Gastrocnemius medialis (tissue), 4 donors: ENCODE measurements around the gene GNAI2. TPM values are rescaled to one million over a fixed set of nuclear protein-coding genes. Genes with fewer than 3 reads are reported as not detected.

Experiments used
- ATAC-seq, 2 donors: fragments of 150-250 bp; one replicate each; pipeline ENCODE4 v1.9.1; 2016
- DNase-seq, 2 donors: peaks; one replicate each; pipeline ENCODE4 v3.0.0-alpha.2; 2019
- H3K27ac ChIP-seq, 4 donors: fragments of 200-600 bp; sonication (generic); 1 replicate in 1 of 4; 2 replicates in 3 of 4; pipeline ENCODE4 v1.5.1; 2016 to 2018; ENCODE audit warnings: mild to moderate bottlenecking in 2 of 4, moderate library complexity in 1 of 4
- H3K27me3 ChIP-seq, 3 donors: fragments of 200-600 bp; sonication (generic) in 2 of 3; 1 replicate in 1 of 3; 2 replicates in 2 of 3; pipeline versions ENCODE4 v1.5.1 to v1.6.0; 2016 to 2019; ENCODE audit warnings: mild to moderate bottlenecking in 1 of 3, moderate library complexity in 1 of 3
- H3K36me3 ChIP-seq, 2 donors: fragments of 200-600 bp; sonication (generic) in 1 of 2; one replicate each; pipeline ENCODE4 v1.5.1; 2017 to 2018
- H3K4me1 ChIP-seq, 2 donors: fragments of 200-600 bp; sonication (generic) in 1 of 2; one replicate each; pipeline ENCODE4 v1.5.1; 2016 to 2017; ENCODE audit warnings: mild to moderate bottlenecking in 2 of 2
- H3K4me3 ChIP-seq, 4 donors: fragments of 200-600 bp; sonication (generic) in 3 of 4; 1 replicate in 1 of 4; 2 replicates in 3 of 4; pipeline ENCODE4 v1.5.1; 2016 to 2019; ENCODE audit warnings: mild to moderate bottlenecking in 2 of 4
- H3K9me3 ChIP-seq, 3 donors: fragments of 200-600 bp; sonication (generic) in 2 of 3; 1 replicate in 1 of 3; 2 replicates in 2 of 3; pipeline ENCODE4 v1.5.1; 2016 to 2019
- POLR2A ChIP-seq, 2 donors: fragments of 450-650 bp; IDR thresholded peaks; one replicate each; pipeline ENCODE4 v1.6.1; 2017; ENCODE audit warnings: antibody characterized with exemption in 2 of 2, mild to moderate bottlenecking in 2 of 2, moderate library complexity in 2 of 2
- in situ Hi-C, 4 donors: fragments of 200-750 bp; cut with MboI; loops; one replicate each; pipeline versions ENCODE4 v1.15.0 to v1.8.0; 2017; ENCODE audit warnings: low sequenced_read_pairs in 4 of 4
- intact Hi-C: fragments of 100-400 bp; cut with DNase I; formaldehyde crosslinking; loops from one replicate; pipeline ENCODE4 v1.15.1; 2023; ENCODE audit warnings: low total_unique reads
- total RNA-seq, 4 donors: library from RNA; depleted of rRNA; stranded (reverse); fragments of >200 nt; gene quantifications; one replicate each; pipeline versions ENCODE4 v1.1.0 to v1.2.3, GENCODE V29; 2016
- TF ChIP-seq, protein P1 (sequence below), 5 experiments: fragments of 450-650 bp in 3 of 5; fragments of 200-600 bp in 2 of 5; sonication (generic) in 2 of 5; IDR thresholded peaks in 4 of 5; conservative IDR thresholded peaks in 1 of 5; 1 replicate in 4 of 5; 2 replicates in 1 of 5; pipeline ENCODE4 v1.5.1; 2016 to 2019; ENCODE audit warnings: antibody characterized with exemption in 5 of 5, mild to moderate bottlenecking in 3 of 5, moderate library complexity in 3 of 5

Gene GNAI2
- total RNA-seq, 4 donors from 2014 or later, result 26.7 to 67.8 (median 39.8) TPM

DNA sequence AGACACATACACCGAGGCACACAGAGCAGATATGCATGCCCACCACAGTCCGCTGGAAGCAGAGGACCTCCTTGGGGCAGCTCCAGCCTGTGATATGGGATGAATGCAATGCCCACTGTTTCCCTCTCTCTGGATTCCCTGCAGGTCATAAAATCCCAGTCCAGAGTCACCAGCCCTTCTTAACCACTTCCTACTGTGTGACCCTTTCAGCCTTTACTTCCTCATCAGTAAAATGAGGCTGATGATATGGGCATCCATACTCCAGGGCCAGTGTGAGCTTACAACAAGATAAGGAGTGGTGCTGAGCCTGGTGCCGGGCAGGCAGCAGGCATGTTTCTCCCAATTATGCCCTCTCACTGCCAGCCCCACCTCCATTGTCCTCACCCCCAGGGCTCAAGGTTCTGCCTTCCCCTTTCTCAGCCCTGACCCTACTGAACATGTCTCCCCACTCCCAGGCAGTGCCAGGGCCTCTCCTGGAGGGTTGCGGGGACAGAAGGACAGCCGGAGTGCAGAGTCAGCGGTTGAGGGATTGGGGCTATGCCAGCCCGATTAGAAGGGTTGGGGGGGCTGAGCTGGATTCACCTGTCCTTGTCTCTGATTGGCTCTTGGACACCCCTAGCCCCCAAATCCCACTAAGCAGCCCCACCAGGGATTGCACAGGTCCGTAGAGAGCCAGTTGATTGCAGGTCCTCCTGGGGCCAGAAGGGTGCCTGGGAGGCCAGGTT, 44.9 kb upstream of the GNAI2 start, which contains the start of gene GNAT1:
Gene GNAT1 (plus strand): TSS at position 675 of the 725 bp plus-strand sequence. CDS start 116 bp downstream, outside the sequence.
- DNase-seq (no peak), ATAC-seq (no peak)
- Histone ChIP-seq H3K9me3 (no peaks in the 10 kb centered on the region), H3K27ac (no peak within 1 kb of the TSS), H3K4me3 (no peak within 1 kb of the TSS), H3K27me3 (peaks cover 15 to 18% (median 16%) of the 10 kb centered on the region in 3 donors), H3K36me3 (peaks cover 0 to 7% of the 10 kb centered on the region in 2 donors), H3K4me1 (peaks cover 12 to 22% of the 10 kb centered on the region in 2 donors)
- intact Hi-C loops, result no loop called here
- TF ChIP-seq POLR2A (IDR thresholded peaks at IDR 0.05), result no peak
- TF ChIP-seq, protein P1, sequence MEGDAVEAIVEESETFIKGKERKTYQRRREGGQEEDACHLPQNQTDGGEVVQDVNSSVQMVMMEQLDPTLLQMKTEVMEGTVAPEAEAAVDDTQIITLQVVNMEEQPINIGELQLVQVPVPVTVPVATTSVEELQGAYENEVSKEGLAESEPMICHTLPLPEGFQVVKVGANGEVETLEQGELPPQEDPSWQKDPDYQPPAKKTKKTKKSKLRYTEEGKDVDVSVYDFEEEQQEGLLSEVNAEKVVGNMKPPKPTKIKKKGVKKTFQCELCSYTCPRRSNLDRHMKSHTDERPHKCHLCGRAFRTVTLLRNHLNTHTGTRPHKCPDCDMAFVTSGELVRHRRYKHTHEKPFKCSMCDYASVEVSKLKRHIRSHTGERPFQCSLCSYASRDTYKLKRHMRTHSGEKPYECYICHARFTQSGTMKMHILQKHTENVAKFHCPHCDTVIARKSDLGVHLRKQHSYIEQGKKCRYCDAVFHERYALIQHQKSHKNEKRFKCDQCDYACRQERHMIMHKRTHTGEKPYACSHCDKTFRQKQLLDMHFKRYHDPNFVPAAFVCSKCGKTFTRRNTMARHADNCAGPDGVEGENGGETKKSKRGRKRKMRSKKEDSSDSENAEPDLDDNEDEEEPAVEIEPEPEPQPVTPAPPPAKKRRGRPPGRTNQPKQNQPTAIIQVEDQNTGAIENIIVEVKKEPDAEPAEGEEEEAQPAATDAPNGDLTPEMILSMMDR (IDR thresholded peaks at IDR 0.05 in 4 of 5, conservative IDR thresholded peaks at IDR 0.05 in 1 of 5), result no peak
- in situ Hi-C loops, result no loop called here

DNA sequence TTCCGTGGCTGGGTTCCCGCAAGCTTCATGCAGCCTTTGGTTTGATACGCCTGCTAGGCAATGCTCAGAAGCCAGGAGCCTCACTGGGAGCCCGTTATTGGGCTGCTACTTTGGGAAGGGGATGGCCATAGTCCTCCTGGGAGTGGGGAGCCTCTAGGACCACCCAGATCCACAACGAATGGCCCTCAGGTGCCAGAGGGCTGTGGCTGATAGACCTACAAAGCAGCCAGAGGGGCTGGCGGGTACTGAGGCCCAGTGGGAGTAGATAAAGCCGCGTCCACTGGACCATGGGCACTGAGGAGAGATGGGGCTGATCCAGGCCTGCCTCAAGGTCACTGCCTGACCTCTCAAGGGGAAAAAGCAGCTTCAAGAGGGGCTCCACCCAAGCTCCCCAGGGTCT, 43.9 kb upstream of the GNAI2 start:
- DNase-seq (no peak), ATAC-seq (no peak)
- H3K9me3 ChIP-seq, result no peaks in the 10 kb centered on the region
- no peaks in the 10 kb centered on the region for H3K36me3 ChIP-seq
- TF ChIP-seq POLR2A (IDR thresholded peaks at IDR 0.05), result no peak
- TF ChIP-seq, protein P1 (IDR thresholded peaks at IDR 0.05 in 4 of 5, conservative IDR thresholded peaks at IDR 0.05 in 1 of 5), result no peak
- peaks cover 12 to 22% of the 10 kb centered on the region in 2 donors for H3K4me1 ChIP-seq
- intact Hi-C loops, result loop anchor here (1.0 kb wide), 1 partner anchor 81 kb away; no protein-coding TSS in a partner anchor
- in situ Hi-C loops, result no loop called here
- peaks cover 15 to 18% (median 16%) of the 10 kb centered on the region in 3 donors for H3K27me3 ChIP-seq
- H3K27ac ChIP-seq, result no peak overlapping the region
- H3K4me3 ChIP-seq, result no peak overlapping the region

DNA sequence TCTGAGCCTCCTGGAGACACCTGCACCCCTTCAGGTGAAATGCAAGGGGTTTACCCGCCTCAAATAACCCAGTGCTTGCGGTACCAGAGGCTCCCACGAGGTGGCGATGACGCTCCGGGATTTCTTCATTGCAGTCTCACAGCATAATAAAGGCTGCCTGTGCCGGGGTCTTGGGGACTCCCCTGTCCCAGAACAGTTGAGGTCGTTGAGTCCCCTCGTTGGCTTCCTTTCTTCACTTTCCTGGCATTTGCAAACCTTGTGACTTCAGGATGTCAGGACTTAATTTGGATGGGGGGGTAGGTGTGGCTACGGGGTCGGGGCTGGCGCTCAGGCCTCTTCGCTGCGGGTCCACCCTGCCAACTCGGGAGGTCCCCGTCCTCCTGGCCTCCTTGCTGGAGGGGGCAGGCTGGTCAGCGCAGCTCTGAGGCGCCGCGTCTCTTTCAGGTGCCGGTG, 43.3 kb upstream of the GNAI2 start:
- ATAC-seq (peak; percentile 39 to 45), DNase-seq (peak in 1 of 2 donors; percentile 47)
- H3K9me3 ChIP-seq, result no peaks in the 10 kb centered on the region
- peaks cover 15 to 18% (median 16%) of the 10 kb centered on the region in 3 donors for H3K27me3 ChIP-seq
- TF ChIP-seq, protein P1 (IDR thresholded peaks at IDR 0.05 in 4 of 5, conservative IDR thresholded peaks at IDR 0.05 in 1 of 5), result peak; percentile 87 to 93 (median 93)
- no peak for TF ChIP-seq POLR2A (IDR thresholded peaks at IDR 0.05)
- in situ Hi-C loops (no loop called here), intact Hi-C loops (loop anchor here (1.0 kb wide), 1 partner anchor 81 kb away; no protein-coding TSS in a partner anchor)
- H3K36me3 ChIP-seq, result no peaks in the 10 kb centered on the region
- no peak overlapping the region for H3K27ac ChIP-seq
- peak overlapping the region in 1 of 4 donors; percentile 25 for H3K4me3 ChIP-seq
- peaks cover 12 to 22% of the 10 kb centered on the region in 2 donors for H3K4me1 ChIP-seq

DNA sequence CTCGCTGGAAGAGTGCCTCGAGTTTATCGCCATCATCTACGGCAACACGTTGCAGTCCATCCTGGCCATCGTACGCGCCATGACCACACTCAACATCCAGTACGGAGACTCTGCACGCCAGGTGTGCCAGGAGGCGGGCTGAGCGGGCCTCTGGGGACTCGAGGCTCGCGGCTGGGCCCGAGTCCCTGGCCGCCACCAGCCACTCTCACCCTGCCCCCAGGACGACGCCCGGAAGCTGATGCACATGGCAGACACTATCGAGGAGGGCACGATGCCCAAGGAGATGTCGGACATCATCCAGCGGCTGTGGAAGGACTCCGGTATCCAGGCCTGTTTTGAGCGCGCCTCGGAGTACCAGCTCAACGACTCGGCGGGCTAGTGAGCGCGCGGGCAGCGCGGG, 42.7 kb upstream of the GNAI2 start:
- ATAC-seq, result no peak
- TF ChIP-seq POLR2A (IDR thresholded peaks at IDR 0.05), result no peak
- TF ChIP-seq, protein P1 (IDR thresholded peaks at IDR 0.05 in 4 of 5, conservative IDR thresholded peaks at IDR 0.05 in 1 of 5), result no peak
- H3K9me3 ChIP-seq, result no peaks in the 10 kb centered on the region
- H3K4me3 ChIP-seq, result peak overlapping the region in 1 of 4 donors; percentile 25
- H3K27ac ChIP-seq, result no peak overlapping the region
- H3K36me3 ChIP-seq, result no peaks in the 10 kb centered on the region
- intact Hi-C loops, result no loop called here
- no peak for DNase-seq
- H3K27me3 ChIP-seq, result peaks cover 15 to 18% (median 16%) of the 10 kb centered on the region in 3 donors
- H3K4me1 ChIP-seq, result peaks cover 12 to 22% of the 10 kb centered on the region in 2 donors
- in situ Hi-C loops, result no loop called here
